DND-41 (cell line): ENCODE data around the gene SH3TC1.
A peak's percentile ranks its signal among the peaks of the same experiment; 100 is the strongest.

Experiments
- ATAC-seq: fragments of 200-7000 bp; cut with Tn5 transposase; 3 replicates; pipeline ENCODE4 v1.9.1; 2021; ENCODE audit warnings: low read depth; ENCODE audit not compliant: insufficient read depth
- DNase-seq: peaks from one replicate; pipeline ENCODE4 v3.0.0-alpha.2; 2020
- H2AFZ ChIP-seq: 2 replicates; pipeline ENCODE4 v1.6.0; 2012; ENCODE audit warnings: low read depth, low read length
- H3K27ac ChIP-seq: 2 replicates; pipeline ENCODE4 v1.5.1; 2012; ENCODE audit warnings: low read length, inconsistent platforms
- H3K27me3 ChIP-seq: fragments of 200-600 bp; sonication (generic); 2 replicates; pipeline ENCODE4 v1.6.0; 2012; ENCODE audit warnings: low read length, mild to moderate bottlenecking, inconsistent platforms; ENCODE audit not compliant: insufficient read depth, poor library complexity
- H3K36me3 ChIP-seq: 2 replicates; pipeline ENCODE4 v1.5.1; 2012; ENCODE audit warnings: low read length, inconsistent platforms; ENCODE audit not compliant: insufficient read depth
- H3K4me1 ChIP-seq: 2 replicates; pipeline ENCODE4 v1.5.1; 2012; ENCODE audit warnings: mild to moderate bottlenecking, low read length; ENCODE audit not compliant: insufficient read depth
- H3K4me2 ChIP-seq: 2 replicates; pipeline ENCODE4 v1.6.0; 2012; ENCODE audit warnings: mild to moderate bottlenecking, moderate library complexity, low read length, inconsistent platforms; ENCODE audit not compliant: insufficient read depth
- H3K4me3 ChIP-seq, 2 experiments: fragments of 200-600 bp in 1 of 2; shearing (Covaris generic) in 1 of 2; 2 replicates each; pipeline ENCODE4 v1.5.1; 2012 to 2016; ENCODE audit warnings: inconsistent platforms in 2 of 2, low read length in 2 of 2, mild to moderate bottlenecking in 2 of 2, low read depth in 1 of 2, moderate library complexity in 1 of 2
- H3K79me2 ChIP-seq: 2 replicates; pipeline ENCODE4 v1.6.0; 2012; ENCODE audit warnings: low read length, inconsistent platforms; ENCODE audit not compliant: insufficient read depth
- H3K9ac ChIP-seq: 2 replicates; pipeline ENCODE4 v1.6.0; 2012; ENCODE audit warnings: low read depth, mild to moderate bottlenecking, inconsistent platforms, low read length, moderate library complexity
- H3K9me3 ChIP-seq: 2 replicates; pipeline ENCODE4 v1.5.1; 2012; ENCODE audit warnings: low read length, moderate library complexity, mild to moderate bottlenecking, inconsistent platforms; ENCODE audit not compliant: insufficient read depth, severe bottlenecking
- H4K20me1 ChIP-seq: 2 replicates; pipeline ENCODE4 v1.6.0; 2012; ENCODE audit warnings: low read length; ENCODE audit not compliant: insufficient read depth
- CTCF ChIP-seq: IDR thresholded peaks from 2 replicates; pipeline ENCODE4 v1.5.1; 2012; ENCODE audit warnings: borderline replicate concordance, low read length, moderate library complexity, mild to moderate bottlenecking; ENCODE audit not compliant: poor library complexity, severe bottlenecking; ENCODE audit errors: extremely low read depth
- EZH2 ChIP-seq: IDR thresholded peaks from 3 replicates; pipeline ENCODE4 v1.6.1; 2012; ENCODE audit warnings: borderline replicate concordance, low read depth, mild to moderate bottlenecking, moderate library complexity, low read length, inconsistent platforms; ENCODE audit not compliant: severe bottlenecking

SH3TC1 gene

GRCh38 chr4:8159537-8160232 lies 39.4 kb upstream of the SH3TC1 start:
- Histone ChIP-seq H3K27me3 (no peaks in the 10 kb centered on the region), H3K9ac (peak overlapping the region; percentile 72), H3K79me2 (no peaks in the 10 kb centered on the region), H2AFZ (peak overlapping the region; percentile 98), H3K36me3 (no peaks in the 10 kb centered on the region), H3K4me1 (peaks cover 26% of the 10 kb centered on the region), H3K27ac (no peak overlapping the region; the same call in 1 of the 2 replicates), H3K4me2 (peak overlapping the region; percentile 99), H4K20me1 (no peaks in the 10 kb centered on the region), H3K9me3 (no peaks in the 10 kb centered on the region), H3K4me3 (peak overlapping the region; percentile 52 to 86)
- TF ChIP-seq CTCF (no peak), EZH2 (no peak)
- no peak for DNase-seq
- no peak for ATAC-seq

GRCh38 chr4:8160233-8160560 lies 38.9 kb upstream of the SH3TC1 start:
- H3K4me1 ChIP-seq: peaks cover 26% of the 10 kb centered on the region
- H3K36me3 ChIP-seq: no peaks in the 10 kb centered on the region
- peak overlapping the region; percentile 99; the same call in 1 of the 2 replicates for H3K4me2 ChIP-seq
- TF ChIP-seq EZH2: no peak
- no peak for TF ChIP-seq CTCF
- no peaks in the 10 kb centered on the region for H3K27me3 ChIP-seq
- peak overlapping the region in 1 of 2 experiments; percentile 86; a peak in 1 of 4 replicates for H3K4me3 ChIP-seq
- H2AFZ ChIP-seq: no peak overlapping the region
- no peak overlapping the region for H3K9ac ChIP-seq
- DNase-seq (no peak), ATAC-seq (no peak)
- no peaks in the 10 kb centered on the region for H4K20me1 ChIP-seq
- no peak overlapping the region for H3K27ac ChIP-seq
- H3K79me2 ChIP-seq: no peaks in the 10 kb centered on the region
- no peaks in the 10 kb centered on the region for H3K9me3 ChIP-seq

- no peaks in the 10 kb centered on the region for H4K20me1 ChIP-seq
- no peak overlapping the region for H2AFZ ChIP-seq
- H3K9me3 ChIP-seq: no peaks in the 10 kb centered on the region
- no peak overlapping the region for H3K27ac ChIP-seq
- H3K36me3 ChIP-seq: no peaks in the 10 kb centered on the region
- H3K4me3 ChIP-seq: no peak overlapping the region
- no peaks in the 10 kb centered on the region for H3K27me3 ChIP-seq
- ATAC-seq (no peak), DNase-seq (no peak)
- TF ChIP-seq CTCF: no peak
- H3K4me2 ChIP-seq: 0 out of 2 replicates have a peak overlapping the region, but pooled peaks have one; percentile 99
- peaks cover 26% of the 10 kb centered on the region for H3K4me1 ChIP-seq
- H3K79me2 ChIP-seq: no peaks in the 10 kb centered on the region
- H3K9ac ChIP-seq: no peak overlapping the region
These were observed 38.5 kb upstream of the SH3TC1 start for GRCh38 chr4:8160572-8160971.
